PFSK-1 (cell line): Measurements from ENCODE around the gene SCYL3.

Experiments used
- FOXP2 ChIP-seq: optimal IDR thresholded peaks from 2 replicates; pipeline ENCODE3; 2011; ENCODE audit warnings: borderline replicate concordance, control low read depth, inconsistent platforms; ENCODE audit not compliant: insufficient read depth; ENCODE audit errors: extremely low read length, extremely low read depth
- POLR2AphosphoS5 ChIP-seq: IDR thresholded peaks from 2 replicates; pipeline ENCODE4 v1.6.1; 2012; ENCODE audit warnings: low read depth, mild to moderate bottlenecking, control low read depth, low read length, moderate library complexity
- REST ChIP-seq, 2 experiments: IDR thresholded peaks; 2 replicates each; pipeline versions ENCODE4 v1.6.1 to v1.8.0; 2011 to 2012; ENCODE audit warnings: low read depth in 2 of 2, low read length in 2 of 2, control low read depth in 1 of 2, inconsistent platforms in 1 of 2, mild to moderate bottlenecking in 1 of 2, moderate library complexity in 1 of 2; ENCODE audit not compliant: insufficient read depth in 1 of 2
- SIN3A ChIP-seq: IDR thresholded peaks from 2 replicates; pipeline ENCODE4 v1.6.1; 2012; ENCODE audit warnings: mild to moderate bottlenecking, low read length, moderate library complexity, borderline replicate concordance; ENCODE audit not compliant: insufficient read depth
- TAF1 ChIP-seq: IDR thresholded peaks from 2 replicates; pipeline ENCODE4 v1.6.1; 2012; ENCODE audit warnings: low read length, control low read depth, borderline replicate concordance; ENCODE audit not compliant: insufficient read depth

- TF ChIP-seq POLR2AphosphoS5: no peak
- no peak for TF ChIP-seq SIN3A
- TF ChIP-seq TAF1: no peak
- no peak for TF ChIP-seq REST (IDR thresholded peaks at IDR 0.05; ENCODE audit: insufficient read depth in 1 of 2, low read depth in 2 of 2, low read length in 2 of 2)
- TF ChIP-seq FOXP2: no peak
Observed at GRCh38 chr1:169906938-169907337, 13.2 kb upstream of the SCYL3 start.
